LNCaP clone FGC (cell line): ENCODE results near the gene KIF3A.
"Not testable (repeated sequence)": the region's sequence is repeated elsewhere in the genome, so short reads cannot be mapped to it uniquely, and the experiment has no call there.

Experiments used
- DNase-seq: peaks from one replicate; pipeline ENCODE4 v3.0.0-alpha.2; 2011; ENCODE audit warnings: low read depth
- H3K4me3 ChIP-seq: 2 replicates; pipeline ENCODE4 v1.5.1; 2011; ENCODE audit warnings: mild to moderate bottlenecking, low read depth, low read length, control low read depth
- TF ChIP-seq, protein P1 (sequence below): IDR thresholded peaks from 2 replicates; pipeline ENCODE4 v1.5.1; 2012; ENCODE audit warnings: mild to moderate bottlenecking; ENCODE audit not compliant: control insufficient read depth, insufficient read depth; ENCODE audit errors: extremely low read depth

The KIF3A gene

DNA sequence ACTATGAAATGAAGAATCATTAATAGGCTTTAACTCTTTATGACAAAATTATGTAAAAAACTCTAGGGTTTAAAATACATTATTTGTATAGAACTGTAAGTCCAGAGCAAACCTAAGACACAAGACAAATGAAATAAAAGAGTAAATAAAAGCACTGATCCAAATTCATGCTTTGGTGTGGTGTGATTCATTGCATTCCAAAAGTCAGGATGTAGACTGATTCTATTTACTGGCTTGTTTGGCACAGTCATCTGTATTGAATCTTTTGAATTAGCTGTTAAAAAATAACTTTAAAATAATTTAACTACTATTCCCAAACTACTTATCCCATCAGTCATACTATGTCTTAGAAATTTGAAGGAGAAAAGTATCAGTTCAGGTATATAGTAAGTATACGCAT lies 32.5 kb downstream of the KIF3A start:
- TF ChIP-seq, protein P1, sequence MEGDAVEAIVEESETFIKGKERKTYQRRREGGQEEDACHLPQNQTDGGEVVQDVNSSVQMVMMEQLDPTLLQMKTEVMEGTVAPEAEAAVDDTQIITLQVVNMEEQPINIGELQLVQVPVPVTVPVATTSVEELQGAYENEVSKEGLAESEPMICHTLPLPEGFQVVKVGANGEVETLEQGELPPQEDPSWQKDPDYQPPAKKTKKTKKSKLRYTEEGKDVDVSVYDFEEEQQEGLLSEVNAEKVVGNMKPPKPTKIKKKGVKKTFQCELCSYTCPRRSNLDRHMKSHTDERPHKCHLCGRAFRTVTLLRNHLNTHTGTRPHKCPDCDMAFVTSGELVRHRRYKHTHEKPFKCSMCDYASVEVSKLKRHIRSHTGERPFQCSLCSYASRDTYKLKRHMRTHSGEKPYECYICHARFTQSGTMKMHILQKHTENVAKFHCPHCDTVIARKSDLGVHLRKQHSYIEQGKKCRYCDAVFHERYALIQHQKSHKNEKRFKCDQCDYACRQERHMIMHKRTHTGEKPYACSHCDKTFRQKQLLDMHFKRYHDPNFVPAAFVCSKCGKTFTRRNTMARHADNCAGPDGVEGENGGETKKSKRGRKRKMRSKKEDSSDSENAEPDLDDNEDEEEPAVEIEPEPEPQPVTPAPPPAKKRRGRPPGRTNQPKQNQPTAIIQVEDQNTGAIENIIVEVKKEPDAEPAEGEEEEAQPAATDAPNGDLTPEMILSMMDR: no peak
- no peak overlapping the region for H3K4me3 ChIP-seq
- no peak for DNase-seq

DNA sequence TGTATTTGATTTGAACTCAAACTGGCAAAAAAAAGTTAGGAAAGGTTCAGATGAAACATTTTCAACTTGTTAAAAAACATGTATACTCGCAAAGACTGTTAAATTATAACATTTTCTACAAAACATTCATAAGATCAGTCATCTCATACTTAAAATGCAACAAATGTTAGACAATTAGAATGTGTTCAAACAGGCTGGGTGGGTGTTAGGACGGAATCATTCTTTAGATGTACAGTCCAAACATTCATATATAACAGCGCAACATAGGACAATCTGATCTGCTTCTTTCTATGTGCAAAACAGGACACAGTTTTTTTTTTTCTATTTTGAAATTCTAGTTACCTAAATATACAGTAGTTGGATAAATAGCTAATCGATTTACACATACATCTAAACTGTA lies 41.4 kb downstream of the KIF3A start:
- DNase-seq: no peak
- TF ChIP-seq, protein P1: no peak
- no peak overlapping the region for H3K4me3 ChIP-seq

DNA sequence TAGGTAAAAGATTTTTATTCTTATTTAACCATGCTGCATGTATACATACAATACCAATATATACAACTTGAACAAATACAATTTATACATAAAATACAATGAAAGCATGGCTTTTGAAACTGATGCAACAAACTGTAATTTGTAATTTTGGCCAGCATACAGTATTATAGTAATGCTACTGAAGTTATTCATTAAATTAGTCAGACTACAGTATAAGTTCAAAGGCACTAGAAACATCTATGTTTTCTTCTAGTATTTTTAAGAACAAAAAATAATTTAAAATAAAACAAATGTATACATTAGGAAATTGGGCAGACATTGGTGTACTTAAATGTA lies 44.7 kb downstream of the KIF3A start:
- H3K4me3 ChIP-seq: no peak overlapping the region
- TF ChIP-seq, protein P1: no peak
- DNase-seq: no peak

DNA sequence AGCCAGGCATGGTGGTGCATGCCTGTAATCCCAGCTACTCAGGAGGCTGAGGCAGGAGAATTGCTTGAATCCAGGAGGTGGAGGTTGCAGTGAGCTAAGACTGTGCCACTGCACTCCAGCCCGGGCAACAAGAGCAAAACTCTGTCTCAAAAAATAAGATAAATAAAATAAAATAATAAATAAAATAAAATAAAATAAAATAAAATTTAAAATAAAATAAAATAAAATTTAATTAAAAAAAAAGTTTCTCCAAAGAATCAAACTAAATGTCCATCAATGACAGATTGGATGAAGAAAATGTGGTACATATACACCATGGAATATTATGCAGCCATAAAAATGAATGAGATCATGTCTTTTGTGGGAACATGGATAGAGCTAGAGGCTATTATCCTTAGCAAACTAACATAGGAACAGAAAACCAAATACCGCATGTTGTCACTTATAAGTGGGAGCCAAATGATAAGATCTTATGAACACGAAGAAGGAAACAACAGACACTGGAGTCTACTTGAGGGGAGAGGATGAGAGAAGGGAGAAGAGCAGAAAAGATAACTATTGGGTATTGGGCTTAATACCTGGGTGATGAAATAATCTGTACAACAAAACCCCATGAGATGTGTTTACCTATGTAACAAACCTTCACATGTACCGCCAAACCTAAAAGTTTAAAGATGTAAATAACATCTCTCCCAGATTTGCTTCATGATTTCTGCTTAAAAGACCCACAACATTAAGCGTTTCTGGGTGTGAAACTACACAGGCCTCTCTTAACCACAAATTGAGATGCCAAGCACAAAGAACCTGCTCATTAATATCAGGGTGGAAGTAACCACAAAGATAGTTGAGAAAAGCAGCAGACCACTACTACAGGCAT lies 45.4 kb downstream of the KIF3A start:
- not testable (repeated sequence) for H3K4me3 ChIP-seq

DNA sequence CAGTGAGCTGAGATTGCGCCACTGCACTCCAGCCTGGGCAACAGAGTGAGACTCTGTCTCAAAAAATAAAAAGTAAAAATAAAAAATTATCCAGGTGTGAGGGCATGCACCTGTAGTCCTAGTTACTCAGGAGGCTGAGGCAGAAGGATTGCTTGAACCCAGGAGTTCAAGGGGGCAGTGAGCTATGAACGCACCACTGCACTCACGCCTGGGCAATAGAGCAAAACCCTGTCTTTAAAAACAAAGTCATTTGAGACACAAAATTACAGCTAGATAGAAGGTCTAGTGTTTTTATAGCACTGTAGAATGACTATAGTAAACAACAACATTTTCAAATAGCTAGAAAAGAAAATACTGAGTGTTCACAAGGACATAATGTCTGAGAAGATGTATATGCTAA lies 47.2 kb downstream of the KIF3A start:
- no peak overlapping the region for H3K4me3 ChIP-seq
- DNase-seq: no peak

More for the DNA sequence above, 45.4 kb downstream of the KIF3A start:
- not testable (repeated sequence) for DNase-seq

DNA sequence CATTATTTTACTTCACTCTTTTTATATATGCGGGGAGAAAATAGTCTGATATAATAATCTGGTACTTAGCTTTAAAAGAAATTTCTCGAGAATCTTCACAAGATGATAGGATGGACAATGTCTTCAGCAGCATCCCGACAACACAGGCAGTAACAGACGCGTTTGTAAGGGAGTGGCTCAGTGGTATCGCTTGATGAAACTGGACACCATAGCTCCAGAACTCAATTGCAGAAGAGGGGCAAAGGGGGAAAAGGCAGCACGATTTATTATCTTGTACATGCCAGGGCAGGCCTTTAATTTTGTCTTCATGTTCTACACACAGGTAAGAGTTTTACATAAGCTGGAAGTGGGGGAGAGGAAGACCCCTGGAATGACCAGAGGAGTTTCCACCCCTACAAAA lies 47.8 kb downstream of the KIF3A start:
- DNase-seq: no peak
- TF ChIP-seq, protein P1: no peak
- no peak overlapping the region for H3K4me3 ChIP-seq

More for the DNA sequence above, 47.2 kb downstream of the KIF3A start:
- TF ChIP-seq, protein P1: no peak

DNA sequence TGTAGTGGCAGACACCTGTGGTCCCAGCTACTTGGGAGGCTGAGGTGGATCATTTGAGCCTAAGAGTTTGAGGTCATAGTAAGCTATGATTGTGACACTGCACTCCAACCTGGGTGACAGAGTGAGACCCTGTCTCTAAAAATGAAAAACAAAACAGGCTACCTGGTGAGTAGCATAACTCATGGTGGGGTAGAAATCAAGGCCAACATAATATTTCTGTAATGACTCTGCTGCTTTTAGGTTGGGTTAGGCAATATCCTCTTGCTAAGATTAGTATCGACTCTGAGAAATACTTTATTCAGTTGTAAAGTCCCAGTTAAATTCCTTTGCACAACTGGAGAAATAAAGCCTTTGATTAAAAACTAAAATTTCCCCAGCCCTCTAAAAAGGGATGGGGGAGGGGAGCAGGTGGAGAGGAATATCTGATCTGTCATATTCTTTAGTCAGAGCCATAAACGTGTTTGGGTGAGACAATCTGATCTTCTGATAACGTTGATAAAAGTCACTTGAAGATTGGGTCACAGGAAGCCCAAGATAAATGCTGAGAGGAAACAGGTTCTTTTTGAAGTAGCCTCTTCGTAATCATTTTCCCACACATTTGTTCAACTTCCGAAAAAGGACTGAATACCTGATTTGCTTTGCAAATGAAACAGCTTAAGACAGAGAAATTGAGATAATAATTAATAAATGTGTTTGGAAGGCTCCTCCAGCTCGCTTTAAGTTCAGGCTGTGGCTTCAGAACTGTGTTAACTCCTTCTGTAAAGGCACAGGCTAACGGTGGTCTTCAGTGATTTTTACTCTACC lies 48.6 kb downstream of the KIF3A start:
- no peak overlapping the region for H3K4me3 ChIP-seq
- DNase-seq: no peak
- TF ChIP-seq, protein P1: no peak
